Adrenal gland (tissue), 5 donors: ENCODE measurements around the gene FGF3.

Source experiments
- POLR2A ChIP-seq, 2 donors: fragments of 450-650 bp; IDR thresholded peaks; one replicate each; pipeline ENCODE4 v1.6.1; 2017; ENCODE audit warnings: antibody characterized with exemption in 2 of 2, mild to moderate bottlenecking in 2 of 2, moderate library complexity in 1 of 2
- TF ChIP-seq, protein P1 (sequence below), 6 experiments: fragments of 450-650 bp in 4 of 6; fragments of 200-600 bp in 2 of 6; sonication (generic) in 1 of 6; IDR thresholded peaks; 1 replicate in 5 of 6; 2 replicates in 1 of 6; pipeline versions ENCODE4 v1.5.1 to v1.8.0; 2016 to 2021; ENCODE audit warnings: antibody characterized with exemption in 6 of 6, mild to moderate bottlenecking in 2 of 6, moderate library complexity in 1 of 6
- donor health status: DM: no; HTN: no; CAD: no.

- TF ChIP-seq, protein P1, sequence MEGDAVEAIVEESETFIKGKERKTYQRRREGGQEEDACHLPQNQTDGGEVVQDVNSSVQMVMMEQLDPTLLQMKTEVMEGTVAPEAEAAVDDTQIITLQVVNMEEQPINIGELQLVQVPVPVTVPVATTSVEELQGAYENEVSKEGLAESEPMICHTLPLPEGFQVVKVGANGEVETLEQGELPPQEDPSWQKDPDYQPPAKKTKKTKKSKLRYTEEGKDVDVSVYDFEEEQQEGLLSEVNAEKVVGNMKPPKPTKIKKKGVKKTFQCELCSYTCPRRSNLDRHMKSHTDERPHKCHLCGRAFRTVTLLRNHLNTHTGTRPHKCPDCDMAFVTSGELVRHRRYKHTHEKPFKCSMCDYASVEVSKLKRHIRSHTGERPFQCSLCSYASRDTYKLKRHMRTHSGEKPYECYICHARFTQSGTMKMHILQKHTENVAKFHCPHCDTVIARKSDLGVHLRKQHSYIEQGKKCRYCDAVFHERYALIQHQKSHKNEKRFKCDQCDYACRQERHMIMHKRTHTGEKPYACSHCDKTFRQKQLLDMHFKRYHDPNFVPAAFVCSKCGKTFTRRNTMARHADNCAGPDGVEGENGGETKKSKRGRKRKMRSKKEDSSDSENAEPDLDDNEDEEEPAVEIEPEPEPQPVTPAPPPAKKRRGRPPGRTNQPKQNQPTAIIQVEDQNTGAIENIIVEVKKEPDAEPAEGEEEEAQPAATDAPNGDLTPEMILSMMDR (IDR thresholded peaks at IDR 0.05), result no peak
- TF ChIP-seq POLR2A (IDR thresholded peaks at IDR 0.05), result no peak
Measured at GRCh38 chr11:69864686-69865661, 45.8 kb upstream of the FGF3 start.
